GM23248 (cell line): ENCODE measurements around the gene RRAGC.

Source experiments
- EZH2 ChIP-seq: fragments of 200-600 bp; sonication (generic); IDR thresholded peaks from 2 replicates; pipeline ENCODE4 v1.6.1; 2018; ENCODE audit warnings: antibody characterized with exemption, mild to moderate bottlenecking; ENCODE audit not compliant: insufficient read depth, poor library complexity, severe bottlenecking
- EZH2phosphoT487 ChIP-seq: fragments of 200-600 bp; sonication (generic); IDR thresholded peaks from 2 replicates; pipeline ENCODE4 v1.6.1; 2018; ENCODE audit warnings: antibody characterized with exemption, moderate library complexity, mild to moderate bottlenecking, low read depth; ENCODE audit not compliant: insufficient read depth

DNA sequence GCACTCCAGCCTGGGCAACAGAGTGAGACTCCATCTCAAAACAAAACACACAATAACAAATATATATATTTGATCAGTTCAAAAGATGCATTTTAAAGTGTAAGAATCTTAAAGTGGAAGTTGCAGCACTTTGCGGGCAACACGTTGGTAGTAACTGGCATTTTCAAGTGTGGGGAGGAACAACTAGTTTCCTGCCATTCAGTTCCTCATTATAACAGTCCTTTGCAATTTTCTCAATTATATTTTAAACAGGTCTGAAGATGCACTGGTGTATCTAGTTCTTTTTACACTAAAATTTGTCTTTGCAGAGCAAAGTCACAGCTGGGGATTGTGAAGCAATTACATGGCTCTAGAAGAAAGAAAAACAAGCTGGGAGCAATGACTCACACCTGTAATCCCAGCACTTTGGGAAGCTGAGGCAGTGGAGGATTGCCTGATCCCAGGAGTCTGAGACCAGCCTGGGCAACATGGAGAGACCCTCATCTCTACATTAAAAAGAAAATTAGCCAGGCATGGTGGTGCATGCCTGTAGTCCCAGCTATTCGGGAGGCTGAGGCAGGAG is 25.3 kb downstream of the RRAGC start:
- TF ChIP-seq EZH2 (no peak), EZH2phosphoT487 (no peak)
